ENCODE measurements around the gene ATP11B. TPM values are rescaled to one million over a fixed set of nuclear protein-coding genes. Genes with fewer than 3 reads are reported as not detected.

Gene ATP11B
- total RNA-seq, 1 experiment from 2014 or later: 58.1 TPM

DNA sequence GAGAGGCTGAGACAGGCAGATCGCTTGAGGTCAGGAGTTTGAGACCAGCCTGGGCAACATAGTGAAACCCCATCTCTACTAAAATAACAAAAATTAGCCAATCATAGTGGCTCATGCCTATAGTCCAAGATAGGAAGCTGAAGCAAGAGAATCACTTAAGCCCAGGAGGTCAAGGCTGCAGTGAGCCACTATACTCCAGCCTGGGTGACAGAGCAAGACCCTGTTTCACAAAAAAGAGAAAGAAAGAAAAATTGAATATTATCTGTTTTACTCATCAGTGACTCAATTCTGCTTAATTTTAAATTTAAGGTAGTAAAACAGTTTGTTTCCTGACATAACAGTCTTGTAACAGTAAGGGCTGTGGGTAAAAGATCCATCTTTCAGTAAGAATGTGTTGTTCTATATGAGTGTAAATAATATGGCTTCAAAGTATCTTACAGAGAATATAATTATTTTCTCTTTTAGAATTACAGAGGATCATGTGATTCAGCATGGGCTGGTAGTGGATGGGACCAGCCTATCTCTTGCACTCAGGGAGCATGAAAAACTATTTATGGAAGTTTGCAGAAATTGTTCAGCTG is 85.8 kb downstream of the ATP11B start:
- ChIA-PET POLR2A (interaction anchor here (0.5 kb wide), 1 partner anchor 31 kb away, joined by 4 read pairs; no protein-coding TSS in a partner anchor), CTCF (no interaction called here)
- Histone ChIP-seq H3K4me3 (ENCODE audit: low read depth, low read length) (no peak overlapping the region), H3K4me1 (no peaks in the 10 kb centered on the region), H3K36me3 (ENCODE audit: control insufficient read depth, insufficient read depth, low read length) (no peaks in the 10 kb centered on the region), H3K27me3 (replicated peaks; ENCODE audit: control insufficient read depth, insufficient read depth, low read length) (no peaks in the 10 kb centered on the region), H3K9me3 (no peaks in the 10 kb centered on the region)
- Mint-ChIP-seq H3K9me3 (ENCODE audit: unreplicated experiment) (no peaks in the 10 kb centered on the region), H3K27me3 (ENCODE audit: insufficient read depth, unreplicated experiment) (no peaks in the 10 kb centered on the region), H3K4me3 (ENCODE audit: unreplicated experiment) (no peak overlapping the region), H3K27ac (ENCODE audit: unreplicated experiment) (no peak overlapping the region), H3K36me3 (ENCODE audit: insufficient read depth, unreplicated experiment) (peaks cover 7% of the 10 kb centered on the region), H3K4me1 (ENCODE audit: low read depth, unreplicated experiment) (no peaks in the 10 kb centered on the region)
- BruUV-seq (replicated peaks): no TSS peak
- intact Hi-C loops (cut with micrococcal nuclease; ENCODE audit: unreplicated experiment): no loop called here
- DNase-seq: no peak
- TF ChIP-seq, protein P1, sequence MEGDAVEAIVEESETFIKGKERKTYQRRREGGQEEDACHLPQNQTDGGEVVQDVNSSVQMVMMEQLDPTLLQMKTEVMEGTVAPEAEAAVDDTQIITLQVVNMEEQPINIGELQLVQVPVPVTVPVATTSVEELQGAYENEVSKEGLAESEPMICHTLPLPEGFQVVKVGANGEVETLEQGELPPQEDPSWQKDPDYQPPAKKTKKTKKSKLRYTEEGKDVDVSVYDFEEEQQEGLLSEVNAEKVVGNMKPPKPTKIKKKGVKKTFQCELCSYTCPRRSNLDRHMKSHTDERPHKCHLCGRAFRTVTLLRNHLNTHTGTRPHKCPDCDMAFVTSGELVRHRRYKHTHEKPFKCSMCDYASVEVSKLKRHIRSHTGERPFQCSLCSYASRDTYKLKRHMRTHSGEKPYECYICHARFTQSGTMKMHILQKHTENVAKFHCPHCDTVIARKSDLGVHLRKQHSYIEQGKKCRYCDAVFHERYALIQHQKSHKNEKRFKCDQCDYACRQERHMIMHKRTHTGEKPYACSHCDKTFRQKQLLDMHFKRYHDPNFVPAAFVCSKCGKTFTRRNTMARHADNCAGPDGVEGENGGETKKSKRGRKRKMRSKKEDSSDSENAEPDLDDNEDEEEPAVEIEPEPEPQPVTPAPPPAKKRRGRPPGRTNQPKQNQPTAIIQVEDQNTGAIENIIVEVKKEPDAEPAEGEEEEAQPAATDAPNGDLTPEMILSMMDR (IDR thresholded peaks at IDR 0.05; ENCODE audit: insufficient read depth in 1 of 2, low read depth in 1 of 2, low read length in 1 of 2, severe bottlenecking in 1 of 2, unreplicated experiment in 1 of 2): no peak

DNA sequence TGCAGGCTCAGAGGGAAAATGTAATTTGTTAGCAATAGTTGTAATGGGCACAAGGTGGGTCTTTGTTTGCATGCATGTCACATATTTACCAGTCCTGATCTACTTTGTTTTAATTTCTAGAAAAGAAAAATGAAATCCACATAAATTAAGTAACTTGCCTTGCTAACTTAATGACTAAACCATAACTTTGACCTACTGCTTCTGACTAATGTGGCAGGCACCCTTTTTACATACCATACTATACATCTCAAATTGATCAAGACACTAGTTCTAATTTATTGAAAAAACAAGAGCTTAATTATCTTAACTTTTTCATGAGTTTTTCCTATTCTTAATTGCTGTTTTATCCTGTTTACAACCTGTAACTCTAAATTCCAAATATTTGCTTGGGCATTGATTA is 93.2 kb downstream of the ATP11B start:
- POLR2A ChIA-PET: no interaction called here
- H3K27me3 Mint-ChIP-seq (ENCODE audit: insufficient read depth, unreplicated experiment): no peaks in the 10 kb centered on the region
- Histone ChIP-seq H3K36me3 (ENCODE audit: control insufficient read depth, insufficient read depth, low read length) (no peaks in the 10 kb centered on the region), H3K27me3 (replicated peaks; ENCODE audit: control insufficient read depth, insufficient read depth, low read length) (no peaks in the 10 kb centered on the region), H3K9me3 (no peaks in the 10 kb centered on the region), H3K4me3 (ENCODE audit: low read depth, low read length) (no peak overlapping the region), H3K4me1 (no peaks in the 10 kb centered on the region)
- peaks cover 5% of the 10 kb centered on the region for H3K36me3 Mint-ChIP-seq (ENCODE audit: insufficient read depth, unreplicated experiment)
- H3K9me3 Mint-ChIP-seq (ENCODE audit: unreplicated experiment): no peaks in the 10 kb centered on the region
- CTCF ChIA-PET: no interaction called here
- no peaks in the 10 kb centered on the region for H3K4me1 Mint-ChIP-seq (ENCODE audit: low read depth, unreplicated experiment)
- TF ChIP-seq, protein P1 (IDR thresholded peaks at IDR 0.05; ENCODE audit: insufficient read depth in 1 of 2, low read depth in 1 of 2, low read length in 1 of 2, severe bottlenecking in 1 of 2, unreplicated experiment in 1 of 2): no peak
- H3K27ac Mint-ChIP-seq (ENCODE audit: unreplicated experiment): no peak overlapping the region
- no peak overlapping the region for H3K4me3 Mint-ChIP-seq (ENCODE audit: unreplicated experiment)
- DNase-seq: no peak
- intact Hi-C loops (cut with micrococcal nuclease; ENCODE audit: unreplicated experiment): no loop called here
- no TSS peak for BruUV-seq (replicated peaks)

DNA sequence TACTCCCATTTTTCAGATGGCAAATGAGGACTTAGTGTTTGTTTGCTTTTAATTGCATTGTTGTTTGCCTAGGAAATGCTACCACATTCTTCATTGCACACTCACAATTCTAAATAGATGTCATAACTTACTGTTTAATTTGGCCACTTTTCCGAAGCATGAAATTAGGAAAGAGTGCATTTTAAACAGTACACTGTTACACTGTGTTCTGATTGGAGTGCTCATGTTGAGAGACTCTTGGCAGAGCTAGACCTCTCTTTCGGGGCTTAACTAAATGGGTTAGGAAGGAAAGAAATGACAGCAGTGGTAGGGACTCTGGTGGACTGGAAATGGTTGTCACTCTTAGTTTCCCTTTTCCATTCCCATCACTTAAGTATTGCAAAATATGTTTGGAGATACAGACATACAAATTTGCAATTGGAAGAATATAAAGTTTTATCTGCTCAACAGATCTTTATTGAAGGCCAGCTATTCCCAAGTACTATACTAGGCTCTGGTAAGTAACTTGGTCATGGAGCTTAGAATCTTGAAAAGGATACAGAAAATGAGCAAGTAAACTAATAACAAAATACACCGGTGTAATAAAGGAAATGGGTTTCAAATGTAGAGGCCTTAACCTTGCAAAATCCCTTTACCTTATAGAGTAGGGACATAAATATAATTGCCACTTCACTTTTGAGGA is 96.8 kb downstream of the ATP11B start:
- Mint-ChIP-seq H3K4me3 (ENCODE audit: unreplicated experiment) (no peak overlapping the region), H3K27me3 (ENCODE audit: insufficient read depth, unreplicated experiment) (no peaks in the 10 kb centered on the region), H3K36me3 (ENCODE audit: insufficient read depth, unreplicated experiment) (peaks cover 11% of the 10 kb centered on the region), H3K27ac (ENCODE audit: unreplicated experiment) (no peak overlapping the region), H3K4me1 (ENCODE audit: low read depth, unreplicated experiment) (no peaks in the 10 kb centered on the region), H3K9me3 (ENCODE audit: unreplicated experiment) (no peaks in the 10 kb centered on the region)
- no peak for DNase-seq
- Histone ChIP-seq H3K4me1 (no peaks in the 10 kb centered on the region), H3K4me3 (ENCODE audit: low read depth, low read length) (no peak overlapping the region), H3K36me3 (ENCODE audit: control insufficient read depth, insufficient read depth, low read length) (no peaks in the 10 kb centered on the region; the same call in 1 of the 2 replicates), H3K27me3 (replicated peaks; ENCODE audit: control insufficient read depth, insufficient read depth, low read length) (no peaks in the 10 kb centered on the region), H3K9me3 (no peaks in the 10 kb centered on the region)
- BruUV-seq (replicated peaks): no TSS peak
- ChIA-PET POLR2A (no interaction called here), CTCF (no interaction called here)
- TF ChIP-seq, protein P1 (IDR thresholded peaks at IDR 0.05; ENCODE audit: insufficient read depth in 1 of 2, low read depth in 1 of 2, low read length in 1 of 2, severe bottlenecking in 1 of 2, unreplicated experiment in 1 of 2): no peak
- intact Hi-C loops (cut with micrococcal nuclease; ENCODE audit: unreplicated experiment): no loop called here
